GM12892 (cell line): ENCODE results near the gene KNTC1.

ENCODE experiments used
- POLR2A ChIP-seq: IDR thresholded peaks from 2 replicates; pipeline ENCODE4 v1.6.1; 2011; ENCODE audit warnings: low read depth, low read length, control low read depth
- POLR2AphosphoS5 ChIP-seq: IDR thresholded peaks from 2 replicates; pipeline ENCODE4 v1.6.1; 2011; ENCODE audit warnings: low read depth, low read length, control low read depth
- TAF1 ChIP-seq: IDR thresholded peaks from 2 replicates; pipeline ENCODE4 v1.6.1; 2011; ENCODE audit warnings: low read depth, mild to moderate bottlenecking, control low read depth, low read length, borderline replicate concordance

DNA sequence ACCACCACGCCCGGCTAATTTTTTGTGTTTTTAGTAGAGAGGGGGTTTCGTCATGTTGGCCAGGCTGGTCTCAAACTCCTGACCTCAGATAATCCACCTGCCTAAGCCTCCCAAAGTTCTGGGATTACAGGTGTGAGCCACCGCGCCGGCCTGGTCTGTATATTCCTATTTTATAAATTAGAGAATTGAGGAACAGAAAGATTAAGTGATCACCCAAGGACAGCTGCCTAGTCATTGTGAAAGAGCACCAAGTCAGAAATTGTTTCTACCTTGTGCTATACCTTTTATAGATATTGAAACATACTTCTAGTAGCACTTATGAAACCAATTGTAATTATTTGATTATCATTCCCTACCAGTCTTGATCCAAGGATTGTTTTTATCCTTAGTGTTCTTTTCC lies 1.9 kb downstream of the KNTC1 start:
- TF ChIP-seq POLR2A (no peak), POLR2AphosphoS5 (no peak), TAF1 (no peak)
